ENCODE results near the gene EFHC2. TPM values are rescaled to one million over a fixed set of nuclear protein-coding genes. Genes with fewer than 3 reads are reported as not detected.
A peak's percentile ranks its signal among the peaks of the same experiment; 100 is the strongest.

Gene EFHC2
- 1 to 10 TPM; 3.0 to 6.2 TPM for total RNA-seq

- 3% methylated on average over 20 of the region's 39 CpGs for WGBS
- H3K4me1 ChIP-seq (replicated peaks) = no peaks in the 10 kb centered on the region
Observed at GRCh38 chrX:44343412-44344141, at the start of gene EFHC2. TSS of gene EFHC2 (minus strand) at chrX:44343672. CDS start at chrX:44343588, 84 bp downstream.

GRCh38 chrX:44392767-44393166, 49.3 kb upstream of the EFHC2 start:
- intact Hi-C loops (cut with DNase I) = no loop called here
- TF ChIP-seq POLR2AphosphoS5 (IDR thresholded peaks at IDR 0.05) (no peak), POLR2A (IDR thresholded peaks at IDR 0.05) (no peak), CTCF (IDR thresholded peaks at IDR 0.05) (no peak)
- no peak for DNase-seq (ENCODE audit: low spot score)
- no peaks in the 10 kb centered on the region for H3K9me3 ChIP-seq
- H3K27ac ChIP-seq = no peak overlapping the region
- no peaks in the 10 kb centered on the region for H3K36me3 ChIP-seq
- no peak overlapping the region for H3K4me3 ChIP-seq
- WGBS = 83% methylated on average over 1 of the region's 1 CpG
- H3K4me1 ChIP-seq (replicated peaks) = no peaks in the 10 kb centered on the region
- H3K27me3 ChIP-seq (replicated peaks; ENCODE audit: insufficient read depth) = no peaks in the 10 kb centered on the region

More at GRCh38 chrX:44343412-44344141, at the start of gene EFHC2:
- Histone ChIP-seq H3K36me3 (no peaks in the 10 kb centered on the region), H3K27me3 (replicated peaks; ENCODE audit: insufficient read depth) (no peaks in the 10 kb centered on the region), H3K9me3 (no peaks in the 10 kb centered on the region), H3K4me3 (peak within 1 kb of the TSS; percentile 32 to 37), H3K27ac (peak within 1 kb of the TSS in 1 of 2 donors; percentile 11)
- DNase-seq (ENCODE audit: low spot score) = peak; percentile 5
- TF ChIP-seq POLR2A (IDR thresholded peaks at IDR 0.05) (no peak), POLR2AphosphoS5 (IDR thresholded peaks at IDR 0.05) (no peak)
- intact Hi-C loops (cut with DNase I) = loop anchor here (10.0 kb wide), 1 partner anchor 389 kb away; no protein-coding TSS in a partner anchor

GRCh38 chrX:44384688-44385338, 41.3 kb upstream of the EFHC2 start:
- Histone ChIP-seq H3K4me1 (replicated peaks) (no peaks in the 10 kb centered on the region), H3K9me3 (no peaks in the 10 kb centered on the region), H3K4me3 (no peak overlapping the region), H3K27me3 (replicated peaks; ENCODE audit: insufficient read depth) (no peaks in the 10 kb centered on the region), H3K27ac (no peak overlapping the region), H3K36me3 (no peaks in the 10 kb centered on the region)
- intact Hi-C loops (cut with DNase I) = no loop called here
- 86% methylated on average over 4 of the region's 4 CpGs for WGBS
- DNase-seq (ENCODE audit: low spot score) = no peak
- no peak for TF ChIP-seq POLR2A (IDR thresholded peaks at IDR 0.05)
- TF ChIP-seq POLR2AphosphoS5 (IDR thresholded peaks at IDR 0.05) = no peak
- TF ChIP-seq CTCF (IDR thresholded peaks at IDR 0.05) = no peak

GRCh38 chrX:44382871-44383270, 39.4 kb upstream of the EFHC2 start:
- no peak for TF ChIP-seq POLR2AphosphoS5 (IDR thresholded peaks at IDR 0.05)
- TF ChIP-seq POLR2A (IDR thresholded peaks at IDR 0.05) = no peak
- TF ChIP-seq CTCF (IDR thresholded peaks at IDR 0.05) = no peak
- 84% methylated on average over 1 of the region's 1 CpG for WGBS

GRCh38 chrX:44352758-44353157, 9.3 kb upstream of the EFHC2 start:
- TF ChIP-seq POLR2AphosphoS5 (IDR thresholded peaks at IDR 0.05) = no peak
- TF ChIP-seq CTCF (IDR thresholded peaks at IDR 0.05) = no peak
- TF ChIP-seq POLR2A (IDR thresholded peaks at IDR 0.05) = no peak
- no peak overlapping the region for H3K4me3 ChIP-seq
- no peaks in the 10 kb centered on the region for H3K36me3 ChIP-seq
- H3K4me1 ChIP-seq (replicated peaks) = no peaks in the 10 kb centered on the region
- H3K27ac ChIP-seq = no peak overlapping the region
- 34% methylated on average over 5 of the region's 5 CpGs for WGBS
- H3K9me3 ChIP-seq = no peaks in the 10 kb centered on the region
- peak; percentile 28 for DNase-seq (ENCODE audit: low spot score)
- intact Hi-C loops (cut with DNase I) = no loop called here
- H3K27me3 ChIP-seq (replicated peaks; ENCODE audit: insufficient read depth) = no peaks in the 10 kb centered on the region

More at GRCh38 chrX:44382871-44383270, 39.4 kb upstream of the EFHC2 start:
- intact Hi-C loops (cut with DNase I) = no loop called here
- no peaks in the 10 kb centered on the region for H3K4me1 ChIP-seq (replicated peaks)
- H3K27me3 ChIP-seq (replicated peaks; ENCODE audit: insufficient read depth) = no peaks in the 10 kb centered on the region
- no peak overlapping the region for H3K4me3 ChIP-seq
- H3K9me3 ChIP-seq = no peaks in the 10 kb centered on the region
- H3K36me3 ChIP-seq = no peaks in the 10 kb centered on the region
- H3K27ac ChIP-seq = no peak overlapping the region
- DNase-seq (ENCODE audit: low spot score) = no peak

All from prostate gland (tissue), 2 donors.